ENCODE results near the gene PFDN6.

The PFDN6 gene

DNA sequence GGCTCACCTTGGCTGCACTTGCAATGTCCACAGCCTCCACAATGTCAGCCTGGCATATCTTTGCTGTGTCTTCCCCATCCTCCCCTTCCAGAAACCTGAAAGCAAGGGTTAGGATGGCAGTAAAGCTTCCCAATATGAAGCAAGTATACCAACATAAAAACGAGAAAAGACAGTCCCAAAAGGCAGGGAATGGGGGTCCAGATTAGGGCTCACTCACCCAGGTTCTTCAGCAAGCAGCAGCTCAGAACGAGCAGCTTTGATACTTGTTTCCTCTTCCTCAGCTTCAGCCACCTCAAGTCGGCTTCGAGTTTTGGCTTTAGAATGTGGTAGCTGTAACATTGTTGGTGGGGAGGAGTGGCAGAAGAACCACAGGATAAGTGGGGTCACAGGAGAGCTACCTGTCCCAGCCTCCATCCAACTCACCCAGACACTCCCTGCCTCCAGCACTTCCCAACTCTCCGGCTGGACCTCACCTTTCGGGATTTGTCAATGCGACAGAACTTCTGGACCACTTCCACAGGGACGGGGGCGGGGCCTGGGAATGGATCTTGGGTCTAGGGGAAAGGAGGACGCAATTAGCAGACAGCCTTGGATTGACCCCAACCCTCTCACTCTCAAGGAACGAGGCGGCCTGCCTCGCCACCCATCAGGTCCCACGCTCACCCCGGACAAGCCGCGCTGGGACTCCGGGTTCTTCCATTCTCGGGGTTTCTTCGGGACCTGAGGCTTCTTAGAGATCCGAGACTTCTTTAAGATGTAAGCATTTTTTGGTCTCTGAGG is 1.1 kb upstream of the PFDN6 start:
- TF ChIP-seq, protein P1, sequence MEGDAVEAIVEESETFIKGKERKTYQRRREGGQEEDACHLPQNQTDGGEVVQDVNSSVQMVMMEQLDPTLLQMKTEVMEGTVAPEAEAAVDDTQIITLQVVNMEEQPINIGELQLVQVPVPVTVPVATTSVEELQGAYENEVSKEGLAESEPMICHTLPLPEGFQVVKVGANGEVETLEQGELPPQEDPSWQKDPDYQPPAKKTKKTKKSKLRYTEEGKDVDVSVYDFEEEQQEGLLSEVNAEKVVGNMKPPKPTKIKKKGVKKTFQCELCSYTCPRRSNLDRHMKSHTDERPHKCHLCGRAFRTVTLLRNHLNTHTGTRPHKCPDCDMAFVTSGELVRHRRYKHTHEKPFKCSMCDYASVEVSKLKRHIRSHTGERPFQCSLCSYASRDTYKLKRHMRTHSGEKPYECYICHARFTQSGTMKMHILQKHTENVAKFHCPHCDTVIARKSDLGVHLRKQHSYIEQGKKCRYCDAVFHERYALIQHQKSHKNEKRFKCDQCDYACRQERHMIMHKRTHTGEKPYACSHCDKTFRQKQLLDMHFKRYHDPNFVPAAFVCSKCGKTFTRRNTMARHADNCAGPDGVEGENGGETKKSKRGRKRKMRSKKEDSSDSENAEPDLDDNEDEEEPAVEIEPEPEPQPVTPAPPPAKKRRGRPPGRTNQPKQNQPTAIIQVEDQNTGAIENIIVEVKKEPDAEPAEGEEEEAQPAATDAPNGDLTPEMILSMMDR (IDR thresholded peaks at IDR 0.05; ENCODE audit: control insufficient read depth, insufficient read depth, low read depth, low read length, missing control alignments) = no peak
- no peak for DNase-seq (ENCODE audit: low read depth)
- peak overlapping the region; percentile 79 for H3K4me3 ChIP-seq (ENCODE audit: control insufficient read depth, low read depth, low read length)

DNA sequence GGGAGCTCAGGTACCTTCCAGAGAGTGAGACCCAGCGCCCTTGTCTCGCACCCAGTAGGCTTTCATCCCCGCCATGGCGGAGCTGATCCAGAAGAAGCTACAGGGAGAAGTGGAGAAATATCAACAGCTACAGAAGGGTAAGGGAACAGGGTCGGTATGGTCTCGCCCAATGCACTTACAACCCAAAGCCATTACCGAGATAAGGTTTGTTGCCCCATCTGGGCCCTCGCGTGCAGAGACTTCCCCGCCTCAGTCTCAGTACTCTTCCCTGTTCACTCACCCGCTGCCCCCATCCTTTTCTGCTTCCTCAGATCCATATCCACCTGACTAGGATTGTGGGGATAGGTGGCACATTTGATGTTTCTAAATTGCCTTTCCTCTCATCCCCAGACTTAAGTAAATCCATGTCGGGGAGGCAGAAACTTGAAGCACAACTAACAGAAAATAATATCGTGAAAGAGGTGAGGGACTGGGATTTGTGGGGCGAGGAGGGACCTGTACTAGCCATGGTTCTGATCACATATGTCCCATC is 449 bp downstream of the PFDN6 start:
- DNase-seq (ENCODE audit: low read depth) = no peak

GRCh38 chr6:33290459-33290858 is 1.1 kb downstream of the PFDN6 start:
- no peak for DNase-seq (ENCODE audit: low read depth)
- peak overlapping the region; percentile 79 for H3K4me3 ChIP-seq (ENCODE audit: control insufficient read depth, low read depth, low read length)
- TF ChIP-seq, protein P1 (IDR thresholded peaks at IDR 0.05; ENCODE audit: control insufficient read depth, insufficient read depth, low read depth, low read length, missing control alignments) = no peak

More for the DNA sequence above, 449 bp downstream of the PFDN6 start:
- peak overlapping the region; percentile 79 for H3K4me3 ChIP-seq (ENCODE audit: control insufficient read depth, low read depth, low read length)
- TF ChIP-seq, protein P1 (IDR thresholded peaks at IDR 0.05; ENCODE audit: control insufficient read depth, insufficient read depth, low read depth, low read length, missing control alignments) = no peak

DNA sequence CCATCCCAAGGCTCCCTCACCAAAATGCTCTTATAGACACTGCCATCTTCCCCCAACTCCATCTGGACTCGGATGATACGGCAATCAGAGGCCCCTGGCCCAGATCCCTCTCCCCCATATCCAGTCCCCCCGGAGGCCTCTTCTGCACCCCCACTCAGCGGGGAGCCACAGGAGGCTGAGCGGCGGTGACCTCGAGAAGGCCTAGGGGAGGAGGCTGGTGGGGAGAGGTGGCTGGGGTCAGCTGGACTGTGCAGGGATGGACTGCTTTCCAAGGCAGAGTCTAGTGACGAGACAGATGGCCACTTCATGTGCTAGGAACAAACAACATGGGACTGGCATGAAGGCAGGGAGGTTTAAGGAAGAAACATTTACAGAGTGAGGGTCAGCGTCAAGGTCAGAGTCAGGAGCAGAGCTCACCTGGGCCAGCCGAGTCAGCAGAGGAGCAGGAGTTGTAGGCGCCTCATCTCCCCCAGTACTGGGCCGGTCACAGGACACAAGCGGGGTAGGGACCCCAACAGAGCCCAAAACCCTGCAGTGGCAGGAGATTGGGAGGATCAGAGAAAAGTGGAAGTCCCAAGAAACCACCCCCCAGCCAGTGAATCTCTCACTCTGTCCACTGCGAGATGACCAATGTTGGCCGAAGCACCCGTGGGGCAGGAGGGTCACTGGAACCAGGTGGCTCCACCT is 3.7 kb downstream of the PFDN6 start:
- DNase-seq (ENCODE audit: low read depth) = no peak
- TF ChIP-seq, protein P1 (IDR thresholded peaks at IDR 0.05; ENCODE audit: control insufficient read depth, insufficient read depth, low read depth, low read length, missing control alignments) = no peak
- H3K4me3 ChIP-seq (ENCODE audit: control insufficient read depth, low read depth, low read length) = no peak overlapping the region

DNA sequence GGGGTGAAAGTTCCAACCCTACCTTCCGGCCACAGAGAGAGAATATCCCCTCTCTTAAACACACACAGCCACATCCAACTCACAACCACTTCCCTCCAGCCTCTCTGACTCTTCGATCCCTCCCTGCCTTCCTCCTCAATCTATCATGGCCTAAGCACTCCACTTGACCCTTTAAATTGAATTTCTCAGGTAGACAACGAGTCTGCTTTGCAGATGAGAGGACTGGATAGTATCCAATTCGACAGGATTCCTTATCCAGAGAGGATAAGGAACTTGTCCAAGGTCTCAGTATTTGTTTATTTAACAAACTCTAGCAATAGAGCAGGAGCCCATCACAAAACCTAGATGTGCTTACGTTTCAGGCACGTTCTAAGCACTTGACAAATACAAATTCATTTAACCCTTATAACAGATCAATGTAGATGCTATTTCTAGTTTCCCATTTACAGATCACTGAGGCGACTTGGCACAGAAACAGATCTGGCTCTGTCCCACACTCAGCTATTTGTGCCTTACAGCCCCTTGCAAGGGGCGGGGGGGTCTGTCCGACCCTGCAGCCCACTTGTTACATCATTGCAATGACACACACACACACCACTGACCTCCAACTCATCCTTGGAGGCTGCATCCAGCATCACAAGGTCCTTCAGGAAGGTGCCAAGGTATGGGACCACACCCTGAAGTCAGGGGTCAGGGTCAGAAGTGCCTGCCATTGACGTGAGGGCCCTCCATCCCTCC is 4.9 kb downstream of the PFDN6 start:
- TF ChIP-seq, protein P1 (IDR thresholded peaks at IDR 0.05; ENCODE audit: control insufficient read depth, insufficient read depth, low read depth, low read length, missing control alignments) = no peak
- H3K4me3 ChIP-seq (ENCODE audit: control insufficient read depth, low read depth, low read length) = no peak overlapping the region
- DNase-seq (ENCODE audit: low read depth) = no peak

DNA sequence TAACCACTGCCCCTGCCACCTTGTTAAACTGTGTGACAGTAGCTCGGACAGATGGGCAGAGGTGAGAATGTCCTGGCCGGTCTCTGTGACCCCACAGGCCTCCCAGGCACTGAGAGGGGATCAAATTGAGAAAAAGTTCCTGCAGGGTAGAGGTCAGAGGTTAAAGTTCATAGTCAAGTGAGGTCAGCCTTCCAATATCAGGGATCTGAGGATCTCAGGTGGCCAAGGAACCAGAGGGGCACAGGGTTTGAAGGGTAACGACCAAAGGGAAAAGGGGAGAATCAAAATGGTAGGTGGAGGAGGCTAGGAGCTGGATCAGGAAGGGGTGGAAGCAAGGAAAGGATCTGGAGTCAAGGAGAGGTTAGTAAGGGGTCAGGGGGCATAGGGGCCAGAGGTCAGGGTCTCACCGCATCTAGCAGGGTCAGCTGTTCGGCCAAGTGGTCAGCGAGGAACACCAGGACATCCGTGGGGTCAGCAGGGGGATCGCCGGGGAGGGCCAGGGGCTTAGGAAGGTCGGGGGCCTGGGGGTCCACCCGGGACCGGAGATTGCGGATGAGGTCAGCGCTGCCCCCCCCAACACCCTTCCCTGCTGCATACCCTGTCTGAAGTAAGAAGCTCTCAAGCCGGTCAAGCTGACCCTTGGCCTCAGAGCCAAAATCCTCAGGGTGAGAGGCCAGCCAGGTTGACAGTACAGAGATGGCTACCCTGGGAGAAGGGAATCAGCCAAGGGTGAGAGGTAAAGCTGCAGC is 6.4 kb downstream of the PFDN6 start:
- no peak for DNase-seq (ENCODE audit: low read depth)
- no peak overlapping the region for H3K4me3 ChIP-seq (ENCODE audit: control insufficient read depth, low read depth, low read length)
- TF ChIP-seq, protein P1 (IDR thresholded peaks at IDR 0.05; ENCODE audit: control insufficient read depth, insufficient read depth, low read depth, low read length, missing control alignments) = no peak

Data from AG09309 (cell line).